ENCODE results near the gene FCHSD1.

The FCHSD1 gene

GRCh38 chr5:141664733-141665461, 13.7 kb upstream of the FCHSD1 start:
- H3K79me2 ChIP-seq (ENCODE audit: control insufficient read depth, insufficient read depth, low read length, poor library complexity), result no peaks in the 10 kb centered on the region
- WGBS (ENCODE audit: extremely low coverage, insufficient coverage, insufficient read length), result no CpG with 5 or more reads among the region's 13 CpGs
- peaks cover 19% of the 10 kb centered on the region in 2 experiments for H3K36me3 ChIP-seq (ENCODE audit: control insufficient read depth in 1 of 2, insufficient read depth in 2 of 2, low read length in 2 of 2)
- no peak overlapping the region for H3K14ac ChIP-seq (ENCODE audit: low read length)
- H3K23ac ChIP-seq (ENCODE audit: low read length), result no peak overlapping the region
- no peak overlapping the region for H4K12ac ChIP-seq (ENCODE audit: low read depth, low read length)
- H2AK5ac ChIP-seq (ENCODE audit: low read length), result no peak overlapping the region
- no peak overlapping the region for H3K18ac ChIP-seq (ENCODE audit: low read length)
- no peak overlapping the region for H2BK120ac ChIP-seq (ENCODE audit: insufficient read depth, low read length, poor library complexity)
- H3K4ac ChIP-seq (ENCODE audit: low read depth, low read length), result no peak overlapping the region
- no peak overlapping the region for H3K9ac ChIP-seq (ENCODE audit: low read length)
- no peaks in the 10 kb centered on the region for H3K4me1 ChIP-seq (ENCODE audit: control insufficient read depth in 1 of 2, insufficient read depth in 2 of 2, low read length in 2 of 2)
- H3K4me2 ChIP-seq (ENCODE audit: low read length), result no peak overlapping the region
- H4K91ac ChIP-seq (ENCODE audit: low read depth, low read length), result no peak overlapping the region
- H3K4me3 ChIP-seq (ENCODE audit: low read depth, low read length), result no peak overlapping the region
- H2BK12ac ChIP-seq (ENCODE audit: low read length), result no peak overlapping the region
- H3K27ac ChIP-seq (ENCODE audit: low read depth, low read length), result no peak overlapping the region
- H4K8ac ChIP-seq (ENCODE audit: low read depth, low read length), result no peak overlapping the region
- H3K79me1 ChIP-seq (ENCODE audit: low read length), result no peaks in the 10 kb centered on the region
- H2BK5ac ChIP-seq (ENCODE audit: low read depth, low read length, poor library complexity), result no peak overlapping the region
- peaks cover 2% of the 10 kb centered on the region for H3K9me3 ChIP-seq (ENCODE audit: insufficient read depth, low read depth, low read length)
- no peak overlapping the region for H2AFZ ChIP-seq (ENCODE audit: insufficient read depth, low read length, poor library complexity)
- H3K27me3 ChIP-seq (ENCODE audit: insufficient read depth, low read length), result no peaks in the 10 kb centered on the region
- DNase-seq, result peak; percentile 49 to 81

GRCh38 chr5:141663506-141663905, 12.3 kb upstream of the FCHSD1 start:
- no peak overlapping the region for H4K91ac ChIP-seq (ENCODE audit: low read depth, low read length)
- no peak overlapping the region for H2AFZ ChIP-seq (ENCODE audit: insufficient read depth, low read length, poor library complexity)
- H3K18ac ChIP-seq (ENCODE audit: low read length), result no peak overlapping the region
- H2AK5ac ChIP-seq (ENCODE audit: low read length), result no peak overlapping the region
- no peak for DNase-seq
- no peaks in the 10 kb centered on the region for H3K27me3 ChIP-seq (ENCODE audit: insufficient read depth, low read length)
- no peak overlapping the region for H4K12ac ChIP-seq (ENCODE audit: low read depth, low read length)
- no peak overlapping the region for H3K23ac ChIP-seq (ENCODE audit: low read length)
- no peak overlapping the region for H2BK5ac ChIP-seq (ENCODE audit: low read depth, low read length, poor library complexity)
- peaks cover 15 to 18% of the 10 kb centered on the region in 2 experiments for H3K36me3 ChIP-seq (ENCODE audit: control insufficient read depth in 1 of 2, insufficient read depth in 2 of 2, low read length in 2 of 2)
- no peaks in the 10 kb centered on the region for H3K9me3 ChIP-seq (ENCODE audit: insufficient read depth, low read depth, low read length)
- no peak overlapping the region for H3K4me3 ChIP-seq (ENCODE audit: low read depth, low read length)
- H3K4me2 ChIP-seq (ENCODE audit: low read length), result no peak overlapping the region
- H3K9ac ChIP-seq (ENCODE audit: low read length), result no peak overlapping the region
- no peak overlapping the region for H2BK12ac ChIP-seq (ENCODE audit: low read length)
- no peak overlapping the region for H4K8ac ChIP-seq (ENCODE audit: low read depth, low read length)
- no peaks in the 10 kb centered on the region for H3K79me1 ChIP-seq (ENCODE audit: low read length)
- H3K79me2 ChIP-seq (ENCODE audit: control insufficient read depth, insufficient read depth, low read length, poor library complexity), result no peaks in the 10 kb centered on the region
- no peak overlapping the region for H3K4ac ChIP-seq (ENCODE audit: low read depth, low read length)
- no peaks in the 10 kb centered on the region for H3K4me1 ChIP-seq (ENCODE audit: control insufficient read depth in 1 of 2, insufficient read depth in 2 of 2, low read length in 2 of 2)
- no peak overlapping the region for H2BK120ac ChIP-seq (ENCODE audit: insufficient read depth, low read length, poor library complexity)
- no peak overlapping the region for H3K14ac ChIP-seq (ENCODE audit: low read length)
- no CpG with 5 or more reads among the region's 8 CpGs for WGBS (ENCODE audit: extremely low coverage, insufficient coverage, insufficient read length)
- no peak overlapping the region for H3K27ac ChIP-seq (ENCODE audit: low read depth, low read length)

- no peaks in the 10 kb centered on the region for H3K27me3 ChIP-seq (ENCODE audit: insufficient read depth, low read length)
- H2BK12ac ChIP-seq (ENCODE audit: low read length), result no peak overlapping the region
- H2AK5ac ChIP-seq (ENCODE audit: low read length), result no peak overlapping the region
- H3K9ac ChIP-seq (ENCODE audit: low read length), result peak overlapping the region; percentile 21
- H3K36me3 ChIP-seq (ENCODE audit: control insufficient read depth in 1 of 2, insufficient read depth in 2 of 2, low read length in 2 of 2), result peaks cover 15 to 24% of the 10 kb centered on the region in 2 experiments
- H4K12ac ChIP-seq (ENCODE audit: low read depth, low read length), result no peak overlapping the region
- H3K27ac ChIP-seq (ENCODE audit: low read depth, low read length), result no peak overlapping the region
- no peak overlapping the region for H2AFZ ChIP-seq (ENCODE audit: insufficient read depth, low read length, poor library complexity)
- no peak overlapping the region for H3K14ac ChIP-seq (ENCODE audit: low read length)
- no peak overlapping the region for H4K91ac ChIP-seq (ENCODE audit: low read depth, low read length)
- H3K23ac ChIP-seq (ENCODE audit: low read length), result no peak overlapping the region
- H3K4ac ChIP-seq (ENCODE audit: low read depth, low read length), result no peak overlapping the region
- no peak for DNase-seq
- peaks cover 2% of the 10 kb centered on the region for H3K9me3 ChIP-seq (ENCODE audit: insufficient read depth, low read depth, low read length)
- no CpG with 5 or more reads among the region's 17 CpGs for WGBS (ENCODE audit: extremely low coverage, insufficient coverage, insufficient read length)
- H3K4me3 ChIP-seq (ENCODE audit: low read depth, low read length), result no peak overlapping the region
- no peaks in the 10 kb centered on the region for H3K79me1 ChIP-seq (ENCODE audit: low read length)
- no peak overlapping the region for H2BK5ac ChIP-seq (ENCODE audit: low read depth, low read length, poor library complexity)
- no peak overlapping the region for H3K4me2 ChIP-seq (ENCODE audit: low read length)
- H3K4me1 ChIP-seq (ENCODE audit: control insufficient read depth in 1 of 2, insufficient read depth in 2 of 2, low read length in 2 of 2), result no peaks in the 10 kb centered on the region
- H4K8ac ChIP-seq (ENCODE audit: low read depth, low read length), result no peak overlapping the region
- H3K79me2 ChIP-seq (ENCODE audit: control insufficient read depth, insufficient read depth, low read length, poor library complexity), result no peaks in the 10 kb centered on the region
- H2BK120ac ChIP-seq (ENCODE audit: insufficient read depth, low read length, poor library complexity), result no peak overlapping the region
- no peak overlapping the region for H3K18ac ChIP-seq (ENCODE audit: low read length)
These were observed 10.8 kb upstream of the FCHSD1 start for GRCh38 chr5:141662028-141662427.

DNA sequence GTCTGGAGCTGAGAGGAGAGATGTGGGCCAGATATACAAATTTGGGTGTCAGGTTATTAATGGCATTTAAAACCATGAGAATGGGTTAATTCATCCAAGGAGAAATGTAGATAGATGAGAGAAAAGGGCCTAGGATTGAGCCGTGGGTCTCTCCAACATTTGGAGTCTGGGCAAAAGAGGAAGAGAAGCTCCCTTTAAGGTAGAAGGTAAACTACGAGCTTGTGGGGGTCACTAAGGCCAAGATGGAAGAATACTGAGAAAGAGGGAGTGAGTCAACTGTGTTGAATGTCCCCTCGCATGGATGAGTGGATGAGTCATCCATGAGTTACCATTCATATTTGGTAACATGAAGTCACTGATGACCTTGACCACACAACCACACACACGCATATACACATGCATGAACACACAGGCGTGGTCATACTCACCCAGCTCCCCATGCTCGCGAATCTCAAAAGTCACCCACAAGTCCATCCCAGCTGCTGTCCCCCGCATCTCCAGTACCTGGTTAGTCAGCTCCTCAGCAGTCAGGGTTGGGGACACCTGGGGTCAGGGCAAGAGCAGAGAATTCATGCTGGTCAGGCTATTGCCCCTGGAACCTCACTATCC, 6.8 kb upstream of the FCHSD1 start:
- no peak overlapping the region for H3K23ac ChIP-seq (ENCODE audit: low read length)
- no peak overlapping the region for H2AFZ ChIP-seq (ENCODE audit: insufficient read depth, low read length, poor library complexity)
- H3K4me2 ChIP-seq (ENCODE audit: low read length), result no peak overlapping the region
- H3K4ac ChIP-seq (ENCODE audit: low read depth, low read length), result no peak overlapping the region
- H3K9me3 ChIP-seq (ENCODE audit: insufficient read depth, low read depth, low read length), result peaks cover 6% of the 10 kb centered on the region
- H2BK5ac ChIP-seq (ENCODE audit: low read depth, low read length, poor library complexity), result no peak overlapping the region
- H3K36me3 ChIP-seq (ENCODE audit: control insufficient read depth in 1 of 2, insufficient read depth in 2 of 2, low read length in 2 of 2), result peaks cover 16 to 36% of the 10 kb centered on the region in 2 experiments
- no peaks in the 10 kb centered on the region for H3K79me1 ChIP-seq (ENCODE audit: low read length)
- H4K8ac ChIP-seq (ENCODE audit: low read depth, low read length), result no peak overlapping the region
- H4K12ac ChIP-seq (ENCODE audit: low read depth, low read length), result no peak overlapping the region
- H3K9ac ChIP-seq (ENCODE audit: low read length), result no peak overlapping the region
- no peak overlapping the region for H2BK120ac ChIP-seq (ENCODE audit: insufficient read depth, low read length, poor library complexity)
- no peak overlapping the region for H2AK5ac ChIP-seq (ENCODE audit: low read length)
- H3K18ac ChIP-seq (ENCODE audit: low read length), result no peak overlapping the region
- no peaks in the 10 kb centered on the region for H3K4me1 ChIP-seq (ENCODE audit: control insufficient read depth in 1 of 2, insufficient read depth in 2 of 2, low read length in 2 of 2)
- H3K27me3 ChIP-seq (ENCODE audit: insufficient read depth, low read length), result no peaks in the 10 kb centered on the region
- no peak for DNase-seq
- no peak overlapping the region for H2BK12ac ChIP-seq (ENCODE audit: low read length)
- no peak overlapping the region for H3K4me3 ChIP-seq (ENCODE audit: low read depth, low read length)
- H4K91ac ChIP-seq (ENCODE audit: low read depth, low read length), result no peak overlapping the region
- no peak overlapping the region for H3K14ac ChIP-seq (ENCODE audit: low read length)
- WGBS (ENCODE audit: extremely low coverage, insufficient coverage, insufficient read length), result no CpG with 5 or more reads among the region's 8 CpGs
- H3K79me2 ChIP-seq (ENCODE audit: control insufficient read depth, insufficient read depth, low read length, poor library complexity), result no peaks in the 10 kb centered on the region
- no peak overlapping the region for H3K27ac ChIP-seq (ENCODE audit: low read depth, low read length)

Measured in trophoblast cell (in vitro differentiated cells and primary cell).